ENCODE data around the gene UGT1A10.
"Not testable (repeated sequence)": the region's sequence is repeated elsewhere in the genome, so short reads cannot be mapped to it uniquely, and the experiment has no call there.

Gene UGT1A10

DNA sequence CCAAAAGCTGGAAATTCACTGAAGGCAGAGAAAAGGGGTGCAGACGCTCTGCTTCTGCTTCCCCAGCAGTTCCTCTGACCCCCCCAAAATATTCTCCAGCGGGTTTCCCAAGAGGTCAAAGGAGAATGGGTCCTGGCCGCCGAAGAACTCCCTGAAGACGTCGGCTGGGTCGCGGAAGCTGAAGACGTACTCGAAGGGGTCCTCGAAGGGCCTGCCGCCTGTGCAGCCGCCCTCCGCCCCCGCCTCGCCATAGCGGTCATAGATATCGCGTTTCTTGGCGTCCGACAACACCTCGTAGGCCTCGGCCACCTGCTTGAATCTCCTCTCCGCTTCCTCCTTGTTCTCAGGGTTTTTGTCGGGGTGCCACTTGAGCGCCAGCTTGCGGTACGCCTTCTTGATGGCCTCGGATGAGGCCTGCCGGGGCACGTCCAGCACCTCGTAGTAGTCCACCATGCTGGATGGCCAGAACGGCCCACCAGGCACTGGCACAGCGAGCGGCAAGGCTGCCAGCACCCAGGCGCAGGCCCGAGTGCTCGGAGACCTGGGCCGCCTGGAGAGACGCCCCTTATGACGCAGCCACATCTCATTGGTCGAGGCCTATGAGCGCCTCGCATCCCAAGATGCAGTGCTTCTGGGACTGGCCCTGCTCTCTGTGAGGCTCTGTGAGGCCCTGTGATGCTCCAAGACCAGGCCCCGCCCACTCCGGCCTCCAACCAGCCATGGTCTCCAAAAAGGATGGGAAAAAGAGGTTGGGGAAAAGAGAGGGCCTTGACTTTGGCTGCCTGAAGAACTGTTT is 107.4 kb downstream of the UGT1A10 start:
- Histone ChIP-seq H3K4me3 (ENCODE audit: extremely low read depth, insufficient read depth, low read length, poor library complexity, severe bottlenecking) (no peak overlapping the region), H3K27ac (ENCODE audit: low read depth, low read length, severe bottlenecking) (no peak overlapping the region), H3K9me3 (ENCODE audit: control insufficient read depth, low read length) (no peaks in the 10 kb centered on the region), H3K4me1 (ENCODE audit: control insufficient read depth, insufficient read depth, low read length, poor library complexity, severe bottlenecking) (no peaks in the 10 kb centered on the region), H3K36me3 (ENCODE audit: control insufficient read depth, insufficient read depth, low read length) (no peaks in the 10 kb centered on the region)
- WGBS, 2 experiments (ENCODE audit: insufficient coverage in 2 of 2): 95 to 96% methylated on average over 39 to 43 of the region's 46 CpGs

DNA sequence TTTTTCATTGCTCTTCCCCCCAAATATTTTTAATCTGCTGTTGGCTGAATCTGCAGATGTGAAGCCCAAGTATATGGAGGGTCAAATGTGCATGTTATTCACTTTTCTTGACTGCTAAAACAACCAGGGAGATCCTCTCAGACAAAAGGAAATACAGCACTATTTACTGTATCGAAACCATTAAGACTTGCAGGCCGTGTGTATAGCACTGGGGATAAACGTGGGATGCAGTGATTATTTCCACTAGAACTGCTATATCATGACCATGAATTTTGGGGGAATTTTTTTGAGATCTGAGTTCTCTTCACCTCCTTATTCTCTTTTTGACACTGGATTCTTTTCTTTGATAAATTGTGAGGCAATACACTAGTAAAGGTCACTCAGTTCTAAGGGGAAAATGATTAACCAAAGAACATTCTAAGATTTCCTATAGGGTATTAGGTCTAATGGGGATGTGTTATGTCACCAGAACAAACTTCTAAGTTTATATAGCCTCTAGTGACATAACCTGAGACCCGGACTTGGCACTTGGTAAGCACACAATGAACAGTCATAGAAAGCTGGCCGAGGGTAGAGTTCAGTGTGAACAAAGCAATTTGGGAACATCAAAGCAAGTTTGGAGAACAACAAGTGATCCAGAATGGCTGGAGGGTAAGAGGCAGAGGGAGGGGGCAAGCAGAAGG is 109.0 kb downstream of the UGT1A10 start:
- Histone ChIP-seq H3K27ac (ENCODE audit: low read depth, low read length, severe bottlenecking) (no peak overlapping the region), H3K9me3 (ENCODE audit: control insufficient read depth, low read length) (no peaks in the 10 kb centered on the region), H3K36me3 (ENCODE audit: control insufficient read depth, insufficient read depth, low read length) (no peaks in the 10 kb centered on the region), H3K4me3 (ENCODE audit: extremely low read depth, insufficient read depth, low read length, poor library complexity, severe bottlenecking) (no peak overlapping the region), H3K4me1 (ENCODE audit: control insufficient read depth, insufficient read depth, low read length, poor library complexity, severe bottlenecking) (no peaks in the 10 kb centered on the region)
- 80 to 91% methylated on average over 2 of the region's 5 CpGs for WGBS, 2 experiments (ENCODE audit: insufficient coverage in 2 of 2)

DNA sequence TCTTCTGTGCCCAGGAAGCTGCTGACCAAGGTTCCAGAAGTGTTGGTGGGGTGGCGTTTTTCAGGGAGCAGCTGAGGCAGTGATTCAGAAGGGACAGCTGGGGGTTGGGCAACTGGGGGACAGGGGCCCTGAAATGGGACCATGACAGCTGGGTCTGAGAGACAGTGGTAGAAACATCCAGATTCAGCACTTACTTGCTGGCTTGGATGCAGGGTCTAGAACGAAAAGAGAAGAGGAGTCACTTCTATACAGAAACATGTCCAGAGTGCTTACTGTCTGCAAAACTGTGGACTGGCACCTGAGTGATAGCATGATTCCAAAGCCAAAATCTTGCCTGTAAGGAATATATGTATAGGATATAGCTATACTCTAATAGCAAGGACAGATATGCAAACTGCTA is 109.6 kb downstream of the UGT1A10 start:
- H3K27ac ChIP-seq (ENCODE audit: low read depth, low read length, severe bottlenecking); H3K9me3 ChIP-seq (ENCODE audit: control insufficient read depth, low read length); H3K36me3 ChIP-seq (ENCODE audit: control insufficient read depth, insufficient read depth, low read length); H3K4me1 ChIP-seq (ENCODE audit: control insufficient read depth, insufficient read depth, low read length, poor library complexity, severe bottlenecking); H3K4me3 ChIP-seq (ENCODE audit: extremely low read depth, insufficient read depth, low read length, poor library complexity, severe bottlenecking): not testable (repeated sequence)
- 69 to 80% methylated on average over 1 to 2 of the region's 2 CpGs for WGBS, 2 experiments (ENCODE audit: insufficient coverage in 2 of 2)

DNA sequence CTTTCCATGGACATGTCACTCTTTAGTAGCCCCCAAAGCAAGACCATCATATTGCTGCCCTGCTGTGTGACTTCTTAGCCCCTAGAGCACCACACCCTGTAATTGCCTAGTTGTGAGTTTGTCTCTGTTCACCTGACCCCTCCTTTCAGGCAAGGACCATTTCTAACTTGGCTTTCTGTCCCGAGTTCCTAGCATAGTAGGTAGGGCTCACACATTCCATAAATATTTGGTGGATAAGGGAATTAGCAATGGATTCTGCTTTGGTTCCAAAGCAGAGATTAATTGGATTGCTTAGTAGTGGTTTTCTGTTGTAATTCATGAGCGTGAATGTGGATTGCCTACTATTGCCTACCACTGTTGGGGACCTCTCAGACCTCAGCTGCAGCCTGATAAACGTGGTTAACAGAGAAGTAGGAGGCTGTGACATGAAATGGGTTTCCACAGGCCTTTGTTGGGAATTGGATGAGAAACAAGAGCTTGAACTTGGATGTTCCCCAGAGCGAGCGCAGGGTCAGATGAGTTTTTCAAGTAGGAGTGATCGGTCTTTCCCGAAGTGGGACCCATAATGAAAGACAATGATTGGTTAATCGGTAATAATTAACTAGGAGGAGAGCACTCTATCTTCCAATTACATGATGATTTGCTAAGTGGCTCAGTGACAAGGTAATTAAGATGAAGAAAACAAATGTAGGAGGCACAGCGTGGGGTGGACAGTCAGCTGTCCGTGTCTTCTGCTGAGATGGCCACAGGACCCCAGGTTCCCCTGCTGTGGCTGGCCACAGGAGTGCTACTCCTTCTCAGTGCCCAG is 110.4 kb downstream of the UGT1A10 start:
- no peaks in the 10 kb centered on the region for H3K4me1 ChIP-seq (ENCODE audit: control insufficient read depth, insufficient read depth, low read length, poor library complexity, severe bottlenecking)
- 83 to 89% methylated on average over 9 of the region's 10 CpGs for WGBS, 2 experiments (ENCODE audit: insufficient coverage in 2 of 2)
- H3K9me3 ChIP-seq (ENCODE audit: control insufficient read depth, low read length): peaks cover 12% of the 10 kb centered on the region
- H3K4me3 ChIP-seq (ENCODE audit: extremely low read depth, insufficient read depth, low read length, poor library complexity, severe bottlenecking): no peak overlapping the region
- H3K27ac ChIP-seq (ENCODE audit: low read depth, low read length, severe bottlenecking): no peak overlapping the region
- no peaks in the 10 kb centered on the region for H3K36me3 ChIP-seq (ENCODE audit: control insufficient read depth, insufficient read depth, low read length)

DNA sequence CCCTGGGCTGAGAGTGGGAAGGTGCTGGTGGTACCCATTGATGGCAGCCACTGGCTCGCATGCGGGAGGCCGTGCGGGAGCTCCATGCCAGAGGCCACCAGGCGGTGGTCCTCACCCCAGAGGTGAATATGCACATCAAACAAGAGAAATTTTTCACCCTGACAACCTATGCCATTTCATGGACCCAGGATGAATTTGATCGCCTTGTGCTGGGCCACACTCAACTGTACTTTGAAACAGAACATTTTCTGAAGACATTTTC is 111.0 kb downstream of the UGT1A10 start:
- H3K4me3 ChIP-seq (ENCODE audit: extremely low read depth, insufficient read depth, low read length, poor library complexity, severe bottlenecking): no peak overlapping the region
- no peak overlapping the region for H3K27ac ChIP-seq (ENCODE audit: low read depth, low read length, severe bottlenecking)
- 96 to 100% methylated on average over 4 of the region's 6 CpGs for WGBS, 2 experiments (ENCODE audit: insufficient coverage in 2 of 2)
- H3K36me3 ChIP-seq (ENCODE audit: control insufficient read depth, insufficient read depth, low read length): no peaks in the 10 kb centered on the region
- H3K9me3 ChIP-seq (ENCODE audit: control insufficient read depth, low read length): peaks cover 15% of the 10 kb centered on the region
- no peaks in the 10 kb centered on the region for H3K4me1 ChIP-seq (ENCODE audit: control insufficient read depth, insufficient read depth, low read length, poor library complexity, severe bottlenecking)

DNA sequence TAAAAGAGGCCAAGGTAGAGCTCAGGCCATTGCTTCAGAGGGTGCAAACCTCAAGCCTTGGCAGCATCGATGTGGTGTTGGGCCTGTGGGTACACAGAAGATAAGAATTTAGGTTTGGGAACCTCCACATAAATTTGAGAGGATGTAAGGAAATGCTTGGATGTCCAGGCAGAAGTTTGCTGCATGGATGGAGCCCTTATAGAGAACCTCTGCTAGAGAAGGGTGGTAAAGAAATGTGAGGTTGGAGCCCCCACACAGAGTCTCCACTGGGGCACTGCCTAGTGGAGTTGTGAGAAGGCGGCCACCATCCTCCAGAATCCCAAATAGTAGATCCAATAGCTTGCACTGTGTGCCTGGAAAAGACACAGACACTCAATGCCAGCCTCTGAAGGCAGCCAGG is 114.4 kb downstream of the UGT1A10 start:
- 85 to 100% methylated on average over 1 to 2 of the region's 2 CpGs for WGBS, 2 experiments (ENCODE audit: insufficient coverage in 2 of 2)
- not testable (repeated sequence) for H3K27ac ChIP-seq (ENCODE audit: low read depth, low read length, severe bottlenecking)
- peaks cover 22% of the 10 kb centered on the region for H3K9me3 ChIP-seq (ENCODE audit: control insufficient read depth, low read length)

DNA sequence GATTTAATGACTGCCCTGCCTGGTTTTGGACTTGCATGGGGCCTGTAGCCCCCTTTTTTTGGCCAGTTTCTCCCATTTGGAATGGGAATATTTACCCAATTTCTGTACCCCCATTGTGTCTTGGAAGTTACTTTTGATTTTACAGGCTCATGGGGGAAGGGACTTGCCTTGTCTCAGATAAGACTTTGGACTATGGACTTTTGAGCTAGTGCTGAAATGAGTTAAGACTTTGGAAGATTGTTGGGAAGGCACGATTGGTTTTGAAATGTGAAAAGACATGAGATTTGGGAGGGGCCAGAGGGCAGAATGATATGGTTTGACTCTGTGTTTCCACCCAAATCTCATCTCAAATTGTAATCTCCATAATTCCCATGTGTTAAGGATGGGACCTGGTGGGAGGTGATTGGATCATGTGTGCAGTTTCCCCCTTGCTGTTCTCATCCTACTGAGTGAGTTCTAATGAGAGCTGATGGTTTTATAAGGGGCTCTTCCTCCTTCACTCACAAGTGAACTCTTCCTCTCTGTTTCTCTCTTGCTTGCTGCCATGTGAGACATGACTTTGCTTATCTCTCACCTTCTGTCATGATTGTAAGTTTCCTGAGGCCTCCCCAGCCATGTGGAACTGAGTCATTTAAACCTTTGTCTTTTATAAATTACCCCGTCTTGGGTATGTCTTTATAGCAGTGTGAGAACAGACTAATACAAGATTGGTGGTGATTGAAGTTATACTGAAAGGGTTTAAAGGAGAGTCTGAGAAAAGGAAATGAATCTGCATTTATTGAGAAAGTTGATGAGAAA is 115.2 kb downstream of the UGT1A10 start:
- WGBS, 2 experiments (ENCODE audit: insufficient coverage in 2 of 2): 83% methylated on average over 1 of the region's 2 CpGs; no CpG with 5 or more reads in 1 of the 2 experiments
- not testable (repeated sequence) for H3K4me3 ChIP-seq (ENCODE audit: extremely low read depth, insufficient read depth, low read length, poor library complexity, severe bottlenecking); H3K36me3 ChIP-seq (ENCODE audit: control insufficient read depth, insufficient read depth, low read length); H3K27ac ChIP-seq (ENCODE audit: low read depth, low read length, severe bottlenecking); H3K4me1 ChIP-seq (ENCODE audit: control insufficient read depth, insufficient read depth, low read length, poor library complexity, severe bottlenecking)
- H3K9me3 ChIP-seq (ENCODE audit: control insufficient read depth, low read length): peaks cover 22% of the 10 kb centered on the region

More for the DNA sequence above, 114.4 kb downstream of the UGT1A10 start:
- H3K36me3 ChIP-seq (ENCODE audit: control insufficient read depth, insufficient read depth, low read length); H3K4me1 ChIP-seq (ENCODE audit: control insufficient read depth, insufficient read depth, low read length, poor library complexity, severe bottlenecking); H3K4me3 ChIP-seq (ENCODE audit: extremely low read depth, insufficient read depth, low read length, poor library complexity, severe bottlenecking): not testable (repeated sequence)

DNA sequence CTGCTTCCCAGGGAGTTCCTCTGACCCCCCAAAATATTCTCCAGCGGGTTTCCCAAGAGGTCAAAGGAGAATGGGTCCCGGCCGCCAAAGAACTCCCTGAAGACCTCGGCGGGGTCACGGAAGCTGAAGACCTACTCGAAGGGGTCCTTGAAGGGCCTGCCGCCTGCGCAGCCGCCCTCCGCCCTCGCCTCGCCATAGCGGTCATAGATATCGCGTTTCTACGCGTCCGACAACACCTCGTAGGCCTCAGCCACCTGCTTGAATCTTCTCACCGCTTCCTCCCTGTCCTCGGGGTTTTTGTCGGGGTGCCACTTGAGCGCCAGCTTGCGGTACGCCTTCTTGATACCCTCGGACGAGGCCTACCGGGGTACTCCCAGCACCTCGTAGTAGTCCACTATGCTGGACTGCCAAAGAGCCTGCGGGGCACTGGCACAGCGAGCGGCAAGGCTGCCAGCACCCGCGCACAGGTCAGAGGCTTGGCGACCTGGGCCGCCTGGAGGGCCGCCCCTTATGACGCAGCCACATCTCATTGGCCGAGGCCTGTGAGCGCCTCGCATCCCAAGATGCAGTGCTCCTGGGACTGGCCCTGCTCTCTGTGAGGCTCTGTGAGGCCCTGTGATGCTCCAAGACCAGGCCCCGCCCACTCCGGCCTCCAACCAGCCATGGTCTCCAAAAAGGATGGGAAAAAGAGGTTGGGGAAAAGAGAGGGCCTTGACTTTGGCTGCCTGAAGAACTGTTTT is 118.8 kb downstream of the UGT1A10 start:
- peaks cover 22% of the 10 kb centered on the region for H3K9me3 ChIP-seq (ENCODE audit: control insufficient read depth, low read length)
- 93 to 94% methylated on average over 38 of the region's 44 CpGs for WGBS, 2 experiments (ENCODE audit: insufficient coverage in 2 of 2)
- no peak overlapping the region for H3K4me3 ChIP-seq (ENCODE audit: extremely low read depth, insufficient read depth, low read length, poor library complexity, severe bottlenecking)
- no peaks in the 10 kb centered on the region for H3K36me3 ChIP-seq (ENCODE audit: control insufficient read depth, insufficient read depth, low read length)
- peaks cover 3% of the 10 kb centered on the region for H3K4me1 ChIP-seq (ENCODE audit: control insufficient read depth, insufficient read depth, low read length, poor library complexity, severe bottlenecking)
- H3K27ac ChIP-seq (ENCODE audit: low read depth, low read length, severe bottlenecking): no peak overlapping the region

DNA sequence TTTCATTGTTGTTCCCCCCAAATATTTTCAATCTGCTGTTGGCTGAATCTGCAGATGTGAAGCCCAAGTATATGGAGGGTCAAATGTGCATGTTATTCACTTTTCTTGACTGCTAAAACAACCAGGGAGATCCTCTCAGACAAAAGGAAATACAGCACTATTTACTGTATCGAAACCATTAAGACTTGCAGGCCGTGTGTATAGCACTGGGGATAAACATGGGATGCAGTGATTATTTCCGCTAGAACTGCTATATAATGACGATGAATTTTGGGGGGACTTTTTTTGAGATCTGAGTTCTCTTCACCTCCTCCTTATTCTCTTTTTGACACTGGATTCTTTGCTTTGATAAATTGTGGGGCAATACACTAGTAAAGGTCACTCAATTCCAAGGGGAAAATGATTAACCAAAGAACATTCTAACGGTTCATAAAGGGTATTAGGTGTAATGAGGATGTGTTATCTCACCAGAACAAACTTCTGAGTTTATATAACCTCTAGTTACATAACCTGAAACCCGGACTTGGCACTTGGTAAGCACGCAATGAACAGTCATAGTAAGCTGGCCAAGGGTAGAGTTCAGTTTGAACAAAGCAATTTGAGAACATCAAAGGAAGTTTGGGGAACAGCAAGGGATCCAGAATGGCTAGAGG is 120.3 kb downstream of the UGT1A10 start:
- Histone ChIP-seq H3K9me3 (ENCODE audit: control insufficient read depth, low read length) (peaks cover 12% of the 10 kb centered on the region), H3K4me1 (ENCODE audit: control insufficient read depth, insufficient read depth, low read length, poor library complexity, severe bottlenecking) (peaks cover 3% of the 10 kb centered on the region), H3K27ac (ENCODE audit: low read depth, low read length, severe bottlenecking) (no peak overlapping the region), H3K4me3 (ENCODE audit: extremely low read depth, insufficient read depth, low read length, poor library complexity, severe bottlenecking) (no peak overlapping the region), H3K36me3 (ENCODE audit: control insufficient read depth, insufficient read depth, low read length) (no peaks in the 10 kb centered on the region)
- WGBS, 2 experiments (ENCODE audit: insufficient coverage in 2 of 2): 60 to 89% methylated on average over 1 to 3 of the region's 7 CpGs
